C4-2B (cell line): ENCODE measurements around the gene SLC2A14.
"Not testable (repeated sequence)": the region's sequence is repeated elsewhere in the genome, so short reads cannot be mapped to it uniquely, and the experiment has no call there.

Experiments used
- ZFX ChIP-seq: fragments of 450-650 bp; IDR thresholded peaks from 2 replicates; pipeline ENCODE4 v1.6.1; 2017
- TF ChIP-seq, protein P1 (sequence below): fragments of 450-650 bp; conservative IDR thresholded peaks from 2 replicates; pipeline ENCODE4 v1.5.1; 2017; ENCODE audit warnings: mild to moderate bottlenecking

DNA sequence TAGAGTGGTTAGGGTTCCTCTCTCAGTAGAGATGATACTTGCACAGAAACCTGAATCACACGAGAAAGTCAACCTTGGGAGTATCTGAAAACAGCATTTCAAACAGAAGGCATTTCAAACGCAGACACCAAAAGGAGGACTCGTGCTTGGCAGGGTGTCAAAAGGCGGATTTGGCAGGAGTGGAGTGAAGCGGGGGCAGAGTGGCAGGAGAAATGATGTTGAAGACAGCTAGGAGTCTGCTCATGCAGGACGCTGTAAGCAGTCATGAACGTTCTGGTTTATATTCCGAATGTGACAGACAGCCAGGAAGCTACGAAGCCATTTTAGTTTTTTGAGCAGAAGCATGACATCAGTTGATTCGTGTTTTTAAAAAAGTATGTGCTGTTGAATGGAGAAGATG, 33.5 kb downstream of the SLC2A14 start:
- TF ChIP-seq, protein P1, sequence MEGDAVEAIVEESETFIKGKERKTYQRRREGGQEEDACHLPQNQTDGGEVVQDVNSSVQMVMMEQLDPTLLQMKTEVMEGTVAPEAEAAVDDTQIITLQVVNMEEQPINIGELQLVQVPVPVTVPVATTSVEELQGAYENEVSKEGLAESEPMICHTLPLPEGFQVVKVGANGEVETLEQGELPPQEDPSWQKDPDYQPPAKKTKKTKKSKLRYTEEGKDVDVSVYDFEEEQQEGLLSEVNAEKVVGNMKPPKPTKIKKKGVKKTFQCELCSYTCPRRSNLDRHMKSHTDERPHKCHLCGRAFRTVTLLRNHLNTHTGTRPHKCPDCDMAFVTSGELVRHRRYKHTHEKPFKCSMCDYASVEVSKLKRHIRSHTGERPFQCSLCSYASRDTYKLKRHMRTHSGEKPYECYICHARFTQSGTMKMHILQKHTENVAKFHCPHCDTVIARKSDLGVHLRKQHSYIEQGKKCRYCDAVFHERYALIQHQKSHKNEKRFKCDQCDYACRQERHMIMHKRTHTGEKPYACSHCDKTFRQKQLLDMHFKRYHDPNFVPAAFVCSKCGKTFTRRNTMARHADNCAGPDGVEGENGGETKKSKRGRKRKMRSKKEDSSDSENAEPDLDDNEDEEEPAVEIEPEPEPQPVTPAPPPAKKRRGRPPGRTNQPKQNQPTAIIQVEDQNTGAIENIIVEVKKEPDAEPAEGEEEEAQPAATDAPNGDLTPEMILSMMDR = not testable (repeated sequence)
- TF ChIP-seq ZFX = not testable (repeated sequence)
